K562 (cell line): ENCODE results near the gene LY6G6D. TPM values are rescaled to one million over a fixed set of nuclear protein-coding genes. Genes with fewer than 3 reads are reported as not detected.

Source experiments
- ARID2 ChIP-seq: fragments of 450-650 bp; IDR thresholded peaks from 2 replicates; pipeline ENCODE4 v1.6.1; 2017; ENCODE audit warnings: antibody characterized with exemption, mild to moderate bottlenecking
- ATF4 ChIP-seq: fragments of 450-650 bp; formaldehyde crosslinking; IDR thresholded peaks from 2 replicates; pipeline ENCODE4 v1.4.0; 2022; ENCODE audit warnings: mild to moderate bottlenecking, moderate library complexity
- EHMT2 ChIP-seq: fragments of 450-650 bp; IDR thresholded peaks from 2 replicates; pipeline ENCODE4 v1.6.1; 2018; ENCODE audit warnings: antibody characterized with exemption
- FOXO4 ChIP-seq: fragments of 450-650 bp; formaldehyde crosslinking; IDR thresholded peaks from 2 replicates; pipeline ENCODE4 v1.4.0; 2020; ENCODE audit warnings: mild to moderate bottlenecking, moderate library complexity
- GTF2B ChIP-seq: IDR thresholded peaks from 2 replicates; pipeline ENCODE4 v1.6.1; 2011; ENCODE audit not compliant: insufficient read length; ENCODE audit errors: extremely low read depth
- JUND ChIP-seq, 2 experiments: IDR thresholded peaks; 2 replicates in 1 of 2; 3 replicates in 1 of 2; pipeline ENCODE4 v1.6.1; 2011; ENCODE audit warnings: borderline replicate concordance in 2 of 2, low read depth in 2 of 2, low read length in 2 of 2, improper control_type of control experiment in 1 of 2, missing biosample characterization in 1 of 2, missing genetic modification characterization in 1 of 2, missing genetic modification reagents in 1 of 2
- POLR2AphosphoS5 ChIP-seq: IDR thresholded peaks from 2 replicates; pipeline ENCODE4 v1.6.1; 2011; ENCODE audit warnings: mild to moderate bottlenecking, low read depth, low read length, moderate library complexity; ENCODE audit not compliant: control insufficient read depth, insufficient read depth
- POLR3A ChIP-seq: IDR thresholded peaks from 2 replicates; pipeline ENCODE4 v1.6.1; 2011; ENCODE audit warnings: borderline replicate concordance, mild to moderate bottlenecking, moderate library complexity; ENCODE audit not compliant: insufficient read length, insufficient read depth; ENCODE audit errors: extremely low read depth
- RAD21 ChIP-seq, 2 experiments: fragments of 250-450 bp in 1 of 2; fragments of 450-650 bp in 1 of 2; sonication (Bioruptor Pico) in 1 of 2; formaldehyde crosslinking in 1 of 2; IDR thresholded peaks in 1 of 2; conservative IDR thresholded peaks in 1 of 2; 2 replicates each; pipeline versions ENCODE4 v1.4.0 to v1.8.0; 2020 to 2022; ENCODE audit warnings: mild to moderate bottlenecking in 2 of 2, moderate library complexity in 1 of 2
- SRSF3 ChIP-seq: fragments of 200-400 bp; formaldehyde crosslinking; IDR thresholded peaks from 2 replicates; pipeline ENCODE4 v1.6.1; 2016; ENCODE audit warnings: mild to moderate bottlenecking, low read length, moderate library complexity; ENCODE audit not compliant: insufficient read depth
- SRSF7 ChIP-seq: fragments of 200-400 bp; formaldehyde crosslinking; optimal IDR thresholded peaks from 2 replicates; pipeline ENCODE3; 2017; ENCODE audit warnings: mild to moderate bottlenecking, low read depth, low read length
- WHSC1 ChIP-seq: IDR thresholded peaks from one replicate; pipeline ENCODE4 v1.6.1; 2012; ENCODE audit warnings: low read length, control low read depth, inconsistent platforms
- ZNF274 ChIP-seq: IDR thresholded peaks from 2 replicates; pipeline ENCODE4 v1.6.1; 2011; ENCODE audit warnings: low read depth, mild to moderate bottlenecking, low read length, moderate library complexity, borderline replicate concordance
- ZNF57 ChIP-seq: fragments of 450-650 bp; formaldehyde crosslinking; IDR thresholded peaks from 2 replicates; pipeline ENCODE4 v1.4.0; 2020; ENCODE audit warnings: mild to moderate bottlenecking, moderate library complexity
- polyA plus RNA-seq, 8 experiments: library from polyadenylated mRNA; depleted of rRNA in 4 of 8; stranded (reverse) in 5 of 8; unstranded in 3 of 8; fragments of >200 nt; fragmentation: Nextera tagmentation in 2 of 8; fragmentation: Illumina TruSeq in 1 of 8; extraction: Ambion mirVana in 2 of 8; extraction: Trizol in 1 of 8; gene quantifications; 2 replicates each; pipeline versions ENCODE4 v1.2.1 to v1.2.3, GENCODE V29; 2011 to 2014; ENCODE audit warnings: inconsistent platforms in 1 of 8, missing spikeins in 1 of 8
- total RNA-seq, 7 experiments: library from RNA; depleted of rRNA in 6 of 7; stranded (reverse); fragments of >200 nt in 6 of 7; fragmentation: Illumina TruSeq in 2 of 7; extraction: Trizol in 2 of 7; gene quantifications; 2 replicates each; pipeline versions ENCODE4 v1.2.1 to v1.2.3, GENCODE V29; 2011 to 2021; ENCODE audit warnings: low replicate concordance in 1 of 7
- TF ChIP-seq, protein P1 (sequence below): fragments of 450-650 bp; formaldehyde crosslinking; conservative IDR thresholded peaks from 2 replicates; pipeline ENCODE4 v1.4.0; 2022; ENCODE audit warnings: mild to moderate bottlenecking, missing genetic modification characterization

The LY6G6D gene
- total and polyA plus RNA-seq, 9 of the 15 experiments (the other 6 are each of a cell fraction or from before 2014, with no cell fraction given), result 0.30 to 0.38 TPM; not detected in 7

DNA sequence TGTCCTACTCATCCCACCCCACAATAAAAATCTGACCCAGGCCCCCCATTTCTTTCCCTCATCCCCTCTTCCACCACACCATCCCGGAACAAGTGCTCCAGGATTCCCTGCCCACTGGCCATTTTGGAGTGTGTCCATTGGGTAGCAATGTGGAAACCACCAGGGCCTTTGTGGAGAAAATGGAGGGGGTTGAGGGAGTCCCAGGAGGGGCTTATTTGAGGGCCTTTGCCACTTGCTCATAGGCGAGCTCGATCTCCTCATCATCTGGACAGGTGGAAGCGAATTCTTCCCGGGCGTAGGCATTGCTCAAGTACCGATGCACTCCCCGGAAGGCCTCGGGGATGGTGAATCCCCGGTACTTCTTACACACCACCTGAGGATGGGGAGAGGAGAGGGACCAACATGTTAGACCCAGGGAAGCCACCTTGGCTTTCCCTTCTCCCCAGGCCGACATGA lies 15.5 kb downstream of the LY6G6D start (continued):
- TF ChIP-seq RAD21 (CRISPR knock-in tag; conservative IDR thresholded peaks at IDR 0.05 in 1 of 2, IDR thresholded peaks at IDR 0.05 in 1 of 2), result no peak; a peak in 1 of 4 replicates
- 0 out of 2 replicates have a peak, but pooled peaks have one; percentile 44 for TF ChIP-seq EHMT2
- TF ChIP-seq JUND (IDR thresholded peaks at IDR 0.05; ENCODE audit: borderline replicate concordance, low read depth, low read length), result no peak
- 0 out of 3 replicates have a peak, but pooled peaks have one; percentile 13 for TF ChIP-seq JUND (tag; IDR thresholded peaks at IDR 0.05; ENCODE audit: borderline replicate concordance, low read depth, low read length)
- TF ChIP-seq POLR3A, result no peak
- TF ChIP-seq GTF2B, result no peak
- TF ChIP-seq, protein P1, sequence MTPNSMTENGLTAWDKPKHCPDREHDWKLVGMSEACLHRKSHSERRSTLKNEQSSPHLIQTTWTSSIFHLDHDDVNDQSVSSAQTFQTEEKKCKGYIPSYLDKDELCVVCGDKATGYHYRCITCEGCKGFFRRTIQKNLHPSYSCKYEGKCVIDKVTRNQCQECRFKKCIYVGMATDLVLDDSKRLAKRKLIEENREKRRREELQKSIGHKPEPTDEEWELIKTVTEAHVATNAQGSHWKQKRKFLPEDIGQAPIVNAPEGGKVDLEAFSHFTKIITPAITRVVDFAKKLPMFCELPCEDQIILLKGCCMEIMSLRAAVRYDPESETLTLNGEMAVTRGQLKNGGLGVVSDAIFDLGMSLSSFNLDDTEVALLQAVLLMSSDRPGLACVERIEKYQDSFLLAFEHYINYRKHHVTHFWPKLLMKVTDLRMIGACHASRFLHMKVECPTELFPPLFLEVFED, result peak; percentile 76; the same call in 1 of the 2 replicates
- TF ChIP-seq SRSF3, result 0 out of 2 replicates have a peak, but pooled peaks have one; percentile 41
- TF ChIP-seq ZNF274, result 0 out of 2 replicates have a peak, but pooled peaks have one; percentile 13
- peak; percentile 53; the same call in 1 of the 2 replicates for TF ChIP-seq POLR2AphosphoS5
- peak; percentile 3; the same call in 1 of the 2 replicates for TF ChIP-seq ARID2
- peak; percentile 66 for TF ChIP-seq WHSC1
- TF ChIP-seq ATF4 (CRISPR knock-in tag), result peak; percentile 58
- no peak for TF ChIP-seq SRSF7
- TF ChIP-seq ZNF57 (CRISPR knock-in tag), result 0 out of 2 replicates have a peak, but pooled peaks have one; percentile 61
- peak; percentile 71; the same call in 1 of the 2 replicates for TF ChIP-seq FOXO4 (CRISPR knock-in tag)
- TF ChIP-seq, all 486 proteins: peak for 19
